Fibroblast of villous mesenchyme (primary cell): ENCODE data around the gene PTK7. TPM values are rescaled to one million over a fixed set of nuclear protein-coding genes. Genes with fewer than 3 reads are reported as not detected.
A peak's percentile ranks its signal among the peaks of the same experiment; 100 is the strongest.

Experiments used
- DNase-seq: peaks from one replicate; pipeline ENCODE4 v3.0.0-alpha.2; 2010; ENCODE audit warnings: low read depth
- H3K4me3 ChIP-seq: 2 replicates; pipeline ENCODE4 v1.5.1; 2011; ENCODE audit warnings: low read depth, mild to moderate bottlenecking, low read length
- CTCF ChIP-seq: IDR thresholded peaks from 2 replicates; pipeline ENCODE4 v1.5.1; 2012; ENCODE audit warnings: low read depth, mild to moderate bottlenecking, low read length; ENCODE audit not compliant: insufficient read depth
- total RNA-seq: library from RNA; depleted of rRNA; stranded (reverse); fragments of >200 nt; gene quantifications from 2 replicates; pipeline ENCODE4 v1.2.3, GENCODE V29; 2012

Gene PTK7
- 191 and 199 TPM in 2 replicates for total RNA-seq

GRCh38 chr6:43075670-43076463 lies at the start of gene PTK7:
PTK7 (plus strand) TSS chr6:43076314; CDS start chr6:43076489, 175 bp downstream.
- DNase-seq = peak; percentile 72
- TF ChIP-seq CTCF = no peak
- peak within 1 kb of the TSS; percentile 93 for H3K4me3 ChIP-seq

- no peak overlapping the region for H3K4me3 ChIP-seq
- no peak for DNase-seq
- TF ChIP-seq CTCF = no peak
Observed at GRCh38 chr6:43026365-43026764, 49.7 kb upstream of the PTK7 start.

GRCh38 chr6:43029120-43029519 lies 47.0 kb upstream of the PTK7 start:
- no peak for TF ChIP-seq CTCF
- no peak overlapping the region for H3K4me3 ChIP-seq
- no peak for DNase-seq

GRCh38 chr6:43032326-43032725 lies 43.8 kb upstream of the PTK7 start:
- no peak for DNase-seq
- no peak for TF ChIP-seq CTCF
- no peak overlapping the region for H3K4me3 ChIP-seq

GRCh38 chr6:43033496-43034189 lies 42.5 kb upstream of the PTK7 start:
- TF ChIP-seq CTCF = no peak
- DNase-seq = peak; percentile 27
- H3K4me3 ChIP-seq = no peak overlapping the region

- H3K4me3 ChIP-seq = no peak overlapping the region
- TF ChIP-seq CTCF = no peak
- no peak for DNase-seq
Observed at GRCh38 chr6:43034190-43034525, 42.0 kb upstream of the PTK7 start.
